BJ (cell line): ENCODE results near the gene SLTM. TPM values are rescaled to one million over a fixed set of nuclear protein-coding genes. Genes with fewer than 3 reads are reported as not detected.
"Not testable (repeated sequence)": the region's sequence is repeated elsewhere in the genome, so short reads cannot be mapped to it uniquely, and the experiment has no call there.

Source experiments
- CTCF ChIA-PET: fragments of 350-600 bp; formaldehyde crosslinking; extraction: SDS; loops from one replicate; lab custom pipeline; 2021; ENCODE audit warnings: antibody characterized with exemption, inconsistent platforms; lab: Yijun Ruan, JAX
- POLR2A ChIA-PET: fragments of 300-600 bp; sonication (Branson Sonifier 250); formaldehyde crosslinking; extraction: SDS; loops from one replicate; lab custom pipeline; 2021; ENCODE audit warnings: antibody characterized with exemption; lab: Charles Lee
- DNase-seq: peaks from one replicate; pipeline ENCODE4 v3.0.0-alpha.2; 2011; ENCODE audit warnings: low read depth
- H3K27me3 ChIP-seq: 2 replicates; pipeline ENCODE4 v1.6.0; 2011; ENCODE audit warnings: low read length; ENCODE audit not compliant: control insufficient read depth, insufficient read depth
- H3K36me3 ChIP-seq: 2 replicates; pipeline ENCODE4 v1.5.1; 2011; ENCODE audit warnings: low read length; ENCODE audit not compliant: control insufficient read depth, insufficient read depth
- H3K4me3 ChIP-seq: 2 replicates; pipeline ENCODE4 v1.5.1; 2011; ENCODE audit warnings: low read depth, mild to moderate bottlenecking, control low read depth, low read length
- CTCF ChIP-seq: IDR thresholded peaks from 2 replicates; pipeline ENCODE4 v1.5.1; 2011; ENCODE audit warnings: low read depth, mild to moderate bottlenecking, control low read depth, inconsistent platforms, low read length, moderate library complexity; ENCODE audit not compliant: insufficient read depth
- polyA plus RNA-seq: library from polyadenylated mRNA; depleted of rRNA; stranded (reverse); fragments of >200 nt; gene quantifications from 2 replicates; pipeline ENCODE4 v1.2.3, GENCODE V29; 2011

The SLTM gene
- polyA plus RNA-seq, 1 experiment, result 14.3 TPM

GRCh38 chr15:58958811-58959210 is 25.3 kb upstream of the SLTM start:
- Histone ChIP-seq H3K4me3 (no peak overlapping the region), H3K36me3 (no peaks in the 10 kb centered on the region), H3K27me3 (no peaks in the 10 kb centered on the region)
- ChIA-PET POLR2A (no interaction called here), CTCF (interaction anchor here (1.2 to 4.1 kb wide), 2 partner anchors 534 to 570 kb away, joined by 3 to 13 read pairs; no protein-coding TSS in a partner anchor)
- no peak for TF ChIP-seq CTCF
- DNase-seq, result no peak

GRCh38 chr15:58957101-58957973 is 23.9 kb upstream of the SLTM start:
- Histone ChIP-seq H3K27me3 (no peaks in the 10 kb centered on the region), H3K36me3 (no peaks in the 10 kb centered on the region), H3K4me3 (no peak overlapping the region)
- ChIA-PET POLR2A (no interaction called here), CTCF (interaction anchor here (0.7 to 4.1 kb wide), 19 partner anchors 10 to 909 kb away, joined by 3 to 14 read pairs (median 4); partner anchors contain the start of gene MINDY2)
- DNase-seq, result no peak
- peak; percentile 86 for TF ChIP-seq CTCF

GRCh38 chr15:58952751-58953150 is 19.3 kb upstream of the SLTM start:
- CTCF ChIA-PET, result interaction anchor here (0.8 to 1.5 kb wide), 5 partner anchors 9 to 740 kb away, joined by 3 to 5 read pairs (median 4); no protein-coding TSS in a partner anchor
- no peak overlapping the region for H3K4me3 ChIP-seq
- no peaks in the 10 kb centered on the region for H3K27me3 ChIP-seq
- no peaks in the 10 kb centered on the region for H3K36me3 ChIP-seq
- POLR2A ChIA-PET, result interaction anchor here (0.6 kb wide), 1 partner anchor 26 kb away, joined by 3 read pairs; no protein-coding TSS in a partner anchor
- TF ChIP-seq CTCF, result no peak
- no peak for DNase-seq

DNA sequence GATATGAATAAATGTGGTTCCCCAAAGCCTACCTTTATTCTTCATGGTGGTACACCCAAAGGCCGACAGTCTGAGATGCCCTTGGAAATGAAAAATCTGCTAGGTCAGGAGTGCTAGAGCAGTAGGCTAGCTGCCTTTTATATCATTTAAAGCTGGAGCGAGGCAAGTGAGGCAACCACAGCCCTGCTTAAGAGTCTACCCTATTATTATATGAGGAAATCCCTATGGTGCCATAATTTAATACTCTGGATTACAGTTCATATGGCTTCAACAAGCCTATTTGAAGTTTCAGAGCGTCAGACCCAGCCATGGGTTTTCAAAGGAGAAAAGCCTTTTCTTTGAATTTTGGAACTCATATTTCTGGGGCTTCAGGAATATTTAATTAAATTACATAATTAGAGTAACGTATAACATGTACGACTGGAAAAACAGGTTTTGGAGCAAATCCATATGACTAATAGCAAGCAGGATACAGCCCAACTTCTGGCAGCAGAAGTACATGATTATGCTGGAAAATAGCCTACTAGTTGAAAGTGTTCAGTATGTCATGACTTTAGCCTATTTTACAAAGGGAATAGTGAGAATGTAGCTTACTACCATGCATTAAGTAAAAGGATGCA is 18.0 kb upstream of the SLTM start:
- CTCF ChIA-PET, result interaction anchor here (0.7 to 1.7 kb wide), 4 partner anchors 187 to 724 kb away, joined by 3 to 6 read pairs (median 4); no protein-coding TSS in a partner anchor
- TF ChIP-seq CTCF, result no peak
- POLR2A ChIA-PET, result no interaction called here
- no peak overlapping the region for H3K4me3 ChIP-seq
- H3K36me3 ChIP-seq, result no peaks in the 10 kb centered on the region
- no peaks in the 10 kb centered on the region for H3K27me3 ChIP-seq
- DNase-seq, result peak; percentile 32

GRCh38 chr15:58947179-58947578 is 13.7 kb upstream of the SLTM start:
- Histone ChIP-seq H3K27me3 (no peaks in the 10 kb centered on the region), H3K4me3 (no peak overlapping the region), H3K36me3 (no peaks in the 10 kb centered on the region)
- no peak for DNase-seq
- TF ChIP-seq CTCF, result no peak
- ChIA-PET CTCF (no interaction called here), POLR2A (no interaction called here)

- H3K4me3 ChIP-seq, H3K27me3 ChIP-seq, H3K36me3 ChIP-seq, CTCF ChIA-PET, DNase-seq, POLR2A ChIA-PET: not testable (repeated sequence)
Observed at GRCh38 chr15:58934974-58935373, 1.5 kb upstream of the SLTM start.
